Coronary artery (tissue), 2 donors: ENCODE results near the gene ZNF280D.
A peak's percentile ranks its signal among the peaks of the same experiment; 100 is the strongest.

Experiments
- DNase-seq: peaks from one replicate; pipeline ENCODE4 v3.0.0-alpha.2; 2017; ENCODE audit warnings: low spot score
- H3K27ac ChIP-seq, 2 donors: fragments of 200-600 bp; sonication (generic); one replicate each; pipeline ENCODE4 v1.5.1; 2016 to 2019
- H3K4me3 ChIP-seq: fragments of 200-600 bp; sonication (generic); 2 replicates; pipeline ENCODE4 v1.5.1; 2016; ENCODE audit warnings: mild to moderate bottlenecking, moderate library complexity
- CTCF ChIP-seq: fragments of 200-600 bp; sonication (generic); IDR thresholded peaks from one replicate; pipeline ENCODE4 v1.5.1; 2019; ENCODE audit warnings: antibody characterized with exemption

ZNF280D gene

GRCh38 chr15:56736308-56736707, 3.0 kb upstream of the ZNF280D start:
- no peak overlapping the region for H3K4me3 ChIP-seq
- TF ChIP-seq CTCF, result no peak
- no peak overlapping the region for H3K27ac ChIP-seq
- DNase-seq, result no peak

GRCh38 chr15:56735589-56735988, 2.3 kb upstream of the ZNF280D start:
- TF ChIP-seq CTCF, result no peak
- no peak overlapping the region for H3K4me3 ChIP-seq
- DNase-seq, result no peak
- H3K27ac ChIP-seq, result no peak overlapping the region

DNA sequence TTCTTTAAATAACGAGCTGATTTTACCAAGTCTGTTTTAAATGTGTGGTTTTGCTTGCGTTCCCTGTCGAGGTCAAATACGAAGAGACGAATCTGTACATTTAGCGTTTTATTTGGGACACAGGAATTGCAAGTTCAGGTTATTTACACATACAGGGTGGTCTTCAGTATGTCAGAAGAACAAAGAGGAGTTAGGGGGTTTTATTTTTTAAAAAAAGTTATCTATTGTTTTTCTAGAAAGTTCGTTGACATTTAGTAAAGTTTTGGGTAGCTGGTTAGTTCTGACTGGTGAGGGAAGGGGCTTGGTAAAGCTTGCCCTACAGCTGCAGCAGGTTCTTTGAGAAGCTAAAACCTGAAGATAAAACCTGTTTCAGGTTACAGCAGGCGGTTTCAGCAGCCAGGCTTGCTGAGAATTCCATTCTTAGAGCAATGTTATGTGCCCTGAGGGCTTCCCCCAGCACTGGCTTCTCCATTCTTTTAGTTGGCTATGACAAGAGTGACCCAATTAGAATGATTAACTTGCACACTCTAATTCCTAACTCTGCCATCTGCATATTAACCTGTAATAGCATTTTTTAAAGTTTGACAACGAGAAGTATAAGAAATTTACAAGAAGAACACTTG, 815 bp upstream of the ZNF280D start:
- H3K4me3 ChIP-seq, result peak overlapping the region; percentile 85
- H3K27ac ChIP-seq, result peak overlapping the region; percentile 96 to 98
- DNase-seq, result no peak
- TF ChIP-seq CTCF, result no peak

DNA sequence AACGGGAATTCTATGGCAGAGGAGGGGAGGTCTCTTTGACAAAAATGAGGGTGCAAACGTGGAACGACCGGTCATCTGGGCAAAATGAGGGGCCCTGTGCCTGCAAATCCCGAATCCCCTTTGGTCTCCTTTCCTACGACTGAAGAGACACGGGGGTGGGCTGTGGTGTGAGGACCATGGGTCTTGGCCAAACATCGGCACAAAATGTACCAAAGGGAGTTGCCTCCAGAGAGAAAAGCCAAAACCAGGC, 498 bp downstream of the ZNF280D start:
- peak overlapping the region; percentile 96 to 98 for H3K27ac ChIP-seq
- DNase-seq, result peak; percentile 86
- H3K4me3 ChIP-seq, result peak overlapping the region; percentile 85
- no peak for TF ChIP-seq CTCF

DNA sequence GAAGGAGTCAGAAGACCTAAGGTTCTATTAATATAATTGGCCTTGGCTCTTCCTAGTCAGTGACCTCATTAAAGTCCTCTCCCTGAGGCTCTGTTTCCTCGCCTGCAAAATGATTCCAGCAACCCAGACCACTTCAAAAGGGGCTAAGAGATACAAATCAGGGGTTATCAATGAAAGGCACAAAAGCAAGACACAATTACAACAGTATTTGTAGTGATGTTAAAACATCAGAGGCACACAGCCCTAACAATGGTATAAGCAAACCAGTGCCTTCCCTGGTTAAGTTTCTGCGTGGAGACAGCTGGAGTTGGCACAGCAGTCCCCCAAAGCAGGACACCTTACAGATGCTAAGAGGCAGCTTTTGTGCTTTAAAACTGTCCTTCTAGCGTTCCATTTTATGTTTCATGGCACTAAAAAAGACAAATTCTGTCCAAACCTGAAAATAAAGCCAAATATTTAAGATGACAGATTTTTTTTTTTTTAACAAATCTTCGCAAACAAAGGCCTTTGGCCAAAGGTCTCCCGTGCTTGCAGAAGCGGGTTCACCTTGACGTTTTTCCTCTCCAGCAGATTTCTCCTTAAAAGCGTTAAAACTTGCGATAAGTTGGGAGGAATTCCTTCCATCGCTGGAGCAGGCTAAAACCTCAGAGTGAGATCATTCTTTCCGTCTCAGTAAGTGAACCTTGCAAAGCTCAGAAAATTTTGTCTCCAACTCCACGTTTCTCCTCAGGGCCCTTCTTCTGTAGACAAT, 999 bp downstream of the ZNF280D start:
- peak overlapping the region; percentile 96 to 98 for H3K27ac ChIP-seq
- H3K4me3 ChIP-seq, result peak overlapping the region; percentile 85
- no peak for TF ChIP-seq CTCF
- DNase-seq, result no peak

DNA sequence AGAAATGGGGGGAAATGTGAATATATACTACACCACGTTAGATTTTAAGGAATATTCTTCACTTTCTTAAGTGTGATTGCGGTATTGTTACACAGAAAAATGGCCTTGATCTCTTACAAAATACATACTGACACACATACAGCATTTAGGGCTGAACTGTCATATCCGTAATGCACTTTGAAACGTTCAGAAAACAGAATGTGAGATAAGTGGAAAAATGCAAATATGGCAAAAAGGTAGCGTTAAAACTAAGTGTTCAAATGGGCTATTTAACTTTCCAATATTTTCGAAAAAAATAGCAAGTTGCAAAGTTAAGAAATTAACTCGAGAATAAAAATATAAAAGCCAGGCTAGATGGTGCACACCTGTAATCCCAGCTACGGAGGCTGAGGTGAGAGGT, 1.8 kb downstream of the ZNF280D start:
- no peak for TF ChIP-seq CTCF
- DNase-seq, result no peak
- Histone ChIP-seq H3K4me3 (peak overlapping the region; percentile 85), H3K27ac (peak overlapping the region; percentile 96 to 98)

DNA sequence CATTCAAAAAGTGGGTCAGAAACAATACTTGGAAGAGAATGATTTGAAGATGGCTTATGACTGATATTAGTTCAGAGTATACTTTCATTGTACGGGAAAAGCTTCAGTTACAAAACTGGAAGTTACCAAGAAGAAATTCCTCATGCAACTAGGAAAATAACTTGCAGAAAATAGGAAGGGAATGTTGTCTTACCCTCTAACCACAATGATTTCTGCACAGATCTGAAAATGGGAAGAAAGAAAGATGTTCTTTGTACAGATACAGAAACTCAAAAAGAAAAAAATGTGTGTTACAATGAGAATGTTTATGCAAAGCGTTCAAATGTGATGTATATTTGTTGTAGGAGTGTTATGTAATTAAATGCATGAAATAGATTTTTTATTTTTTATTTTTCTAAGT, 3.7 kb downstream of the ZNF280D start:
- no peak for DNase-seq
- no peak overlapping the region for H3K27ac ChIP-seq
- no peak for TF ChIP-seq CTCF
- H3K4me3 ChIP-seq, result no peak overlapping the region
